ENCODE results near the gene OR5T2. TPM values are rescaled to one million over a fixed set of nuclear protein-coding genes. Genes with fewer than 3 reads are reported as not detected.

OR5T2 gene
- total RNA-seq, 1 experiment from 2014 or later: not detected

Other genes with a start within 250 kb of the OR5T2 start
- gene OR5F1, start 239.6 kb downstream of the OR5T2 start, total RNA-seq (2021): not detected in 3 replicates
- gene OR5AS1, start 206.6 kb downstream of the OR5T2 start, total RNA-seq (2021): 0.02 TPM in 1 of 3 replicates, not detected in the others
- not detected in 3 replicates for gene OR8I2, start 140.9 kb downstream of the OR5T2 start, total RNA-seq (2021)
- gene OR8H2, start 130.6 kb downstream of the OR5T2 start, total RNA-seq (2021): not detected in 3 replicates
- not detected in 3 replicates for gene OR8H3, start 111.9 kb downstream of the OR5T2 start, total RNA-seq (2021)
- not detected in 3 replicates for gene OR8J3, start 94.1 kb downstream of the OR5T2 start, total RNA-seq (2021)
- gene OR8K5, start 73.9 kb downstream of the OR5T2 start, total RNA-seq (2021): not detected in 3 replicates
- gene OR5J2, start 57.6 kb downstream of the OR5T2 start, total RNA-seq (2021): not detected in 3 replicates
- gene OR5T3, start 18.0 kb upstream of the OR5T2 start, total RNA-seq (2021): not detected in 3 replicates
- not detected in 3 replicates for gene OR5T1, start 39.9 kb upstream of the OR5T2 start, total RNA-seq (2021)
- not detected in 3 replicates for gene OR8H1, start 58.0 kb upstream of the OR5T2 start, total RNA-seq (2021)
- gene OR8K3, start 80.9 kb upstream of the OR5T2 start, total RNA-seq (2021): not detected in 3 replicates
- not detected in 3 replicates for gene OR8K1, start 111.8 kb upstream of the OR5T2 start, total RNA-seq (2021)
- not detected in 3 replicates for gene OR8J1, start 120.0 kb upstream of the OR5T2 start, total RNA-seq (2021)
- gene OR8U1, start 141.4 kb upstream of the OR5T2 start, total RNA-seq (2021): not detected in 3 replicates
- not detected in 3 replicates for gene OR5AL1, start 178.4 kb upstream of the OR5T2 start, total RNA-seq (2021)
- not detected in 3 replicates for gene OR5M3, start 239.1 kb upstream of the OR5T2 start, total RNA-seq (2021)